Fibroblast of lung (primary cell): ENCODE measurements around the gene PLEKHA7.

Experiments
- CTCF ChIP-seq, 2 donors: IDR thresholded peaks in 1 of 2; conservative IDR thresholded peaks in 1 of 2; 1 replicate in 1 of 2; 2 replicates in 1 of 2; pipeline ENCODE4 v1.5.1; 2011 to 2012; ENCODE audit warnings: low read length in 2 of 2, control low read depth in 1 of 2, inconsistent platforms in 1 of 2, low read depth in 1 of 2, mild to moderate bottlenecking in 1 of 2
- EZH2 ChIP-seq: IDR thresholded peaks from 2 replicates; pipeline ENCODE4 v1.5.1; 2012; ENCODE audit warnings: low read length, control low read depth, mild to moderate bottlenecking; ENCODE audit errors: missing control alignments

- TF ChIP-seq CTCF (conservative IDR thresholded peaks at IDR 0.05 in 1 of 2, IDR thresholded peaks at IDR 0.05 in 1 of 2; ENCODE audit: low read depth in 1 of 2, low read length in 2 of 2) (no peak), EZH2 (no peak)
Observed at GRCh38 chr11:16846305-16846704, 167.9 kb downstream of the PLEKHA7 start.
